CD14-positive monocyte (primary cell): ENCODE results near the gene ZBTB6. TPM values are rescaled to one million over a fixed set of nuclear protein-coding genes. Genes with fewer than 3 reads are reported as not detected.

Experiments
- DNase-seq, 3 donors: peaks; one replicate each; pipeline ENCODE4 v3.0.0-alpha.2; 2011 to 2022
- H2AFZ ChIP-seq: 2 replicates; pipeline ENCODE4 v1.6.0; 2012; ENCODE audit warnings: mild to moderate bottlenecking, low read depth, low read length, inconsistent platforms; ENCODE audit not compliant: insufficient read depth, poor library complexity, severe bottlenecking
- H3K27ac ChIP-seq, 2 donors: 1 replicate in 1 of 2; 2 replicates in 1 of 2; pipeline ENCODE4 v1.5.1; 2012 to 2013; ENCODE audit warnings: low read length in 2 of 2, control low read depth in 1 of 2, inconsistent platforms in 1 of 2, low read depth in 1 of 2, mild to moderate bottlenecking in 1 of 2
- H3K27me3 ChIP-seq, 2 donors: one replicate each; pipeline versions ENCODE4 v1.6.0 to v1.6.1; 2011 to 2013; ENCODE audit warnings: low read length in 2 of 2; ENCODE audit not compliant: control insufficient read depth in 2 of 2, insufficient read depth in 2 of 2
- H3K36me3 ChIP-seq, 2 donors: replicated peaks in 1 of 2; 1 replicate in 1 of 2; 2 replicates in 1 of 2; pipeline versions ENCODE4 v1.5.1 to v1.6.1; 2012 to 2013; ENCODE audit warnings: low read length in 2 of 2, control low read depth in 1 of 2, inconsistent platforms in 1 of 2, mild to moderate bottlenecking in 1 of 2; ENCODE audit not compliant: insufficient read depth in 2 of 2, control insufficient read depth in 1 of 2
- H3K4me1 ChIP-seq, 2 donors: 1 replicate in 1 of 2; 2 replicates in 1 of 2; pipeline versions ENCODE4 v1.5.1 to v1.6.1; 2012 to 2013; ENCODE audit warnings: low read length in 2 of 2, control low read depth in 1 of 2, inconsistent platforms in 1 of 2, mild to moderate bottlenecking in 1 of 2, moderate library complexity in 1 of 2; ENCODE audit not compliant: insufficient read depth in 2 of 2, control insufficient read depth in 1 of 2
- H3K4me2 ChIP-seq: replicated peaks from 2 replicates; pipeline ENCODE3; 2012; ENCODE audit warnings: low read length, moderate library complexity, mild to moderate bottlenecking; ENCODE audit not compliant: poor library complexity, severe bottlenecking; ENCODE audit errors: extremely low read depth
- H3K4me3 ChIP-seq, 3 experiments: fragments of 200-600 bp in 1 of 3; sonication (generic) in 1 of 3; replicated peaks in 1 of 3; 1 replicate in 2 of 3; 2 replicates in 1 of 3; pipeline ENCODE4 v1.5.1; 2011 to 2013; ENCODE audit warnings: low read length in 3 of 3, mild to moderate bottlenecking in 3 of 3, control low read depth in 2 of 3, low read depth in 2 of 3, inconsistent platforms in 1 of 3, moderate library complexity in 1 of 3
- H3K79me2 ChIP-seq: 2 replicates; pipeline ENCODE4 v1.6.0; 2012; ENCODE audit warnings: mild to moderate bottlenecking, control low read depth, inconsistent platforms, low read length, moderate library complexity; ENCODE audit not compliant: insufficient read depth
- H3K9ac ChIP-seq: 2 replicates; pipeline ENCODE4 v1.6.0; 2017; ENCODE audit warnings: low read length, mild to moderate bottlenecking; ENCODE audit not compliant: insufficient read depth, poor library complexity, severe bottlenecking
- H3K9me3 ChIP-seq, 2 donors: replicated peaks in 1 of 2; 1 replicate in 1 of 2; 2 replicates in 1 of 2; pipeline versions ENCODE4 v1.5.1 to v1.6.1; 2012 to 2013; ENCODE audit warnings: low read length in 2 of 2, control low read depth in 1 of 2; ENCODE audit not compliant: control insufficient read depth in 1 of 2, insufficient read depth in 1 of 2
- H4K20me1 ChIP-seq: 2 replicates; pipeline ENCODE4 v1.6.0; 2012; ENCODE audit warnings: mild to moderate bottlenecking, low read length, control low read depth, moderate library complexity; ENCODE audit not compliant: insufficient read depth
- H3K27ac Mint-ChIP-seq, 7 donors: one replicate each; pipeline ENCODE4 v1.8.0; 2020; ENCODE audit warnings: mild to moderate bottlenecking in 7 of 7, mixed read lengths in 7 of 7, moderate library complexity in 6 of 7, inconsistent platforms in 2 of 7
- H3K27me3 Mint-ChIP-seq, 3 donors: one replicate each; pipeline ENCODE4 v1.8.0; 2021 to 2022; ENCODE audit warnings: low read depth in 3 of 3, mild to moderate bottlenecking in 3 of 3, mixed read lengths in 3 of 3, moderate library complexity in 3 of 3, inconsistent platforms in 1 of 3
- H3K36me3 Mint-ChIP-seq, 2 donors: one replicate each; pipeline ENCODE4 v1.8.0; 2020; ENCODE audit warnings: mixed read lengths in 2 of 2, inconsistent platforms in 1 of 2, mild to moderate bottlenecking in 1 of 2
- H3K4me1 Mint-ChIP-seq: one replicate; pipeline ENCODE4 v1.8.0; 2020; ENCODE audit warnings: mild to moderate bottlenecking, mixed read lengths
- H3K4me3 Mint-ChIP-seq, 2 donors: one replicate each; pipeline ENCODE4 v1.8.0; 2020; ENCODE audit warnings: mild to moderate bottlenecking in 2 of 2, mixed read lengths in 2 of 2, moderate library complexity in 1 of 2
- H3K9me3 Mint-ChIP-seq, 7 donors: one replicate each; pipeline ENCODE4 v1.8.0; 2020 to 2022; ENCODE audit warnings: mixed read lengths in 7 of 7, mild to moderate bottlenecking in 6 of 7, moderate library complexity in 6 of 7, inconsistent platforms in 2 of 7
- CTCF ChIP-seq: fragments of 200-600 bp; IDR thresholded peaks from one replicate; pipeline ENCODE4 v1.8.0; 2022; ENCODE audit warnings: antibody characterized with exemption, mild to moderate bottlenecking
- WGBS: methylation state at CpG from one replicate; pipeline ENCODE4 v1.1.5; 2013; ENCODE audit warnings: missing lambda C conversion rate; ENCODE audit not compliant: insufficient coverage; 5-methylcytosine and 5-hydroxymethylcytosine counted together
- intact Hi-C, 2 donors: fragments of 100-400 bp; cut with micrococcal nuclease; formaldehyde crosslinking; loops; one replicate each; pipeline versions ENCODE4 v1.15.0 to v1.15.1; 2023
- polyA plus RNA-seq, 3 donors: library from polyadenylated mRNA; depleted of rRNA in 1 of 3; unstranded in 2 of 3; stranded (reverse) in 1 of 3; fragments of 300-500 nt in 2 of 3; fragments of >200 nt in 1 of 3; fragmentation: Illumina TruSeq in 2 of 3; gene quantifications; 1 replicate in 2 of 3; 2 replicates in 1 of 3; pipeline ENCODE4 v1.2.3, GENCODE V29; 2012 to 2021

Gene ZBTB6
- polyA plus RNA-seq, 3 donors: 0.64 to 1.7 (median 1.5) TPM

- Histone ChIP-seq H3K4me1 (peaks cover 10% of the 10 kb centered on the region in 2 donors), H3K4me2 (no peak overlapping the region), H3K27ac (no peak overlapping the region), H3K36me3 (peaks cover 0 to 13% of the 10 kb centered on the region in 2 donors), H2AFZ (no peak overlapping the region), H3K4me3 (no peak overlapping the region), H3K79me2 (peaks cover 95% of the 10 kb centered on the region), H3K9me3 (no peaks in the 10 kb centered on the region), H4K20me1 (peaks cover 94% of the 10 kb centered on the region), H3K27me3 (no peaks in the 10 kb centered on the region), H3K9ac (no peak overlapping the region)
- Mint-ChIP-seq H3K4me1 (peaks cover 44% of the 10 kb centered on the region), H3K27ac (peak overlapping the region in 2 of 7 donors; percentile 35 to 37), H3K9me3 (no peaks in the 10 kb centered on the region), H3K4me3 (no peak overlapping the region), H3K36me3 (peaks cover 7 to 10% of the 10 kb centered on the region in 2 donors), H3K27me3 (no peaks in the 10 kb centered on the region)
- intact Hi-C loops: no loop called here
- no peak for TF ChIP-seq CTCF
- DNase-seq: no peak
- no CpG with 5 or more reads among the region's 1 CpG for WGBS
These were observed 36.6 kb upstream of the ZBTB6 start for GRCh38 chr9:122949696-122950095.

- Mint-ChIP-seq H3K27me3 (peaks cover 0 to 2% (median 0%) of the 10 kb centered on the region in 3 donors), H3K9me3 (peaks cover 0 to 2% (median 0%) of the 10 kb centered on the region in 7 donors), H3K4me1 (peaks cover 36% of the 10 kb centered on the region), H3K36me3 (peaks cover 13% of the 10 kb centered on the region in 2 donors), H3K27ac (no peak overlapping the region), H3K4me3 (no peak overlapping the region)
- no peak overlapping the region for H3K4me2 ChIP-seq
- H3K9me3 ChIP-seq: no peaks in the 10 kb centered on the region
- intact Hi-C loops: no loop called here
- peaks cover 94% of the 10 kb centered on the region for H4K20me1 ChIP-seq
- WGBS: no CpG with 5 or more reads among the region's 3 CpGs
- no peak for TF ChIP-seq CTCF
- H3K27ac ChIP-seq: no peak overlapping the region
- H3K79me2 ChIP-seq: peaks cover 98% of the 10 kb centered on the region
- no peak overlapping the region for H3K4me3 ChIP-seq
- DNase-seq: no peak
- H3K27me3 ChIP-seq: no peaks in the 10 kb centered on the region
- no peak overlapping the region for H2AFZ ChIP-seq
- H3K9ac ChIP-seq: no peak overlapping the region
- peaks cover 0 to 20% of the 10 kb centered on the region in 2 donors for H3K36me3 ChIP-seq
- peaks cover under 1 to 1% of the 10 kb centered on the region in 2 donors for H3K4me1 ChIP-seq
These were observed 35.2 kb upstream of the ZBTB6 start for GRCh38 chr9:122948313-122948712.
